GM19035 (cell line): ENCODE data around the gene TOR1B.

Source experiments
- ATAC-seq: cut with Tn5 transposase; IDR thresholded peaks from one replicate; pipeline ENCODE4 v1.9.1; 2021; ENCODE audit not compliant: unreplicated experiment

The TOR1B gene

DNA sequence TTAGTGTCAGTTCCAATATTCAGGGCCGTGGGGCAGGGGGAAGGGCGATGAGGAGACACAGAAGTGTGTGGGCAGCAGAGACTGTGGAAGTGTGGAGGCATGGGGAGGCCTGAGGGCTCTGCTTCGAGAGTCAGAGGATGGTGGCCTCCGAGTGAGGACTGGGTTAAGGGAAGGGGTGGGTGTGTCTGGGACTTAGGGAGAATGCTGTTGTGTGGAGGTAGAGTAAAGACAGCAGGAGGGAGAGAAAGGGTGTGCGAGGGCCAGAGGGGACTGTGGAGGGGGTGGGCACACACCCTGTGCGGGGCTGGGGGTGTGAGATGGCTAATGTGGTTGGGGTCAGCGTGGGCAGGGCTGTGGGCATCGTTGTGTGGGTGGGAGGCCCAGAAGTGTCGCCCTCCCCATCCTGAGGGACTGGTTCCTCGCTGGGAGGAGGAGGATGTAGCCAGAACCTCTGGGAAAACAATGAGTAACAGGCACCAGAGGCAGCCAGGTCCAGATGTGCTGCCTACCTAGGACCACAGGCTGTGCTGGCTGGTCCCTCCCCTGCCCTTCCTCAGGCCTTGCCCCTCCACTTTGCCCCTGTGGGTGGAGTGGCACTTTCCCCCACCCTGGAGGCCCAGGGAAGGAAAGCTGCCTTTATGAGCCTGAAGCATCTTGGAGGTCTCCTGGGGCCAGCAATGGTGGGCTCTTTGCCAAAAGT is 36.5 kb downstream of the TOR1B start:
- no peak for ATAC-seq

DNA sequence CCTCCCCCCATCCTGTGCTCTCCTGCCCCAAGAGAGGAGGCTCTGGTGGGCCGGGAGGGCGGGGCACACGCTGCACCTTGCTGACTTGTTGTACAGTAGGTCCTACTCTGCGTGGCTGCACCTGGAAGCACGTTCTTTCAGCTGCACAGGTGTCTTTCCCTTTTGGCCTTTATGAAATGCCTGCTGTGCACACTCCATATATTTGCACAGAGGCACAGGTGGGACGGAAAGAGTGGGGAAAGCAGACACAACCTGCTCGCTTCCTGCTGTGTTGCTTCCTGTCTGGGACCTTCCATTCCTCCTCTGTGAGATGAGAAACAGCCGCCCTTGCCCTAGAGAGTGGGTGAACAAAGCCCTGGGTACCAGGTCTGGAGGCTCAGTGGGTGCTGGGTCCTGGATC is 37.0 kb downstream of the TOR1B start:
- ATAC-seq: no peak

DNA sequence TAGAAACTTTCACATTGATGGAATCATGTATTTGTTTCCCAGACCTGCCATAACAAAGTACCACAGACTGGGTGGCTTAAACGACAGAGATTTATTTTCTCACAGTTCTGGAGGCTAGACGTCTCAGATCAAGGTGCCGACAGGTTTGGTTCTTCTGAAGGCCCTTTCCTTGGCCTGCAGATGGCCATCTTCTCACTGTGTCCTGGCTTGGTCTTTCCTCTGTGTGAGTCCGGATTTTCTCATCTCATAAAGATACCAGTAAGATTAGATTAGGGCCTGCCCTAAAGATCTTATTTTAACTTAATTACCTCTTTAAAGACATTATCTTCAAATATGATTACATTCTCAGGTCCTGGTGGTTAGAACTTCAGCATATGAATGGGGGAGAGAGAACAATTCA is 38.1 kb downstream of the TOR1B start:
- ATAC-seq: no peak

DNA sequence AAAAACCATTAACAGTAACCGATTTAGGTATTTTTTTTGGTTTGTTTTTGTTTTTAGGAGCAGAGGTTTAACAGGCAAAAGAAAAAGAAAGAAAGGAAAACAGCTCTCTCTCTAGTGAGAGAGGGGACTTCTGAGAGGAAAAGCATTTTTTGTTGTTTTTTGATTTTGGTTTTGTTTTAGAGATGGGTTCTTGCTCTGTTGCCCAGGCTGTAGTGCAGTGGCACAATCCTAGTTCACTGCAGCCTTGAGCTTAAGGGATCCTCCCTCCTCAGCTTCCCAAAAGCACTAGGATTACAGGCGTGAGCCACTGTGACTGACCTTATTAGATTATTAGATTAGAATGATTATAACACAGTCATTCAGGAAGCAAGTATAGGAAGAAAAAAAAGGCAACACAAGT is 42.4 kb downstream of the TOR1B start:
- ATAC-seq: no peak

DNA sequence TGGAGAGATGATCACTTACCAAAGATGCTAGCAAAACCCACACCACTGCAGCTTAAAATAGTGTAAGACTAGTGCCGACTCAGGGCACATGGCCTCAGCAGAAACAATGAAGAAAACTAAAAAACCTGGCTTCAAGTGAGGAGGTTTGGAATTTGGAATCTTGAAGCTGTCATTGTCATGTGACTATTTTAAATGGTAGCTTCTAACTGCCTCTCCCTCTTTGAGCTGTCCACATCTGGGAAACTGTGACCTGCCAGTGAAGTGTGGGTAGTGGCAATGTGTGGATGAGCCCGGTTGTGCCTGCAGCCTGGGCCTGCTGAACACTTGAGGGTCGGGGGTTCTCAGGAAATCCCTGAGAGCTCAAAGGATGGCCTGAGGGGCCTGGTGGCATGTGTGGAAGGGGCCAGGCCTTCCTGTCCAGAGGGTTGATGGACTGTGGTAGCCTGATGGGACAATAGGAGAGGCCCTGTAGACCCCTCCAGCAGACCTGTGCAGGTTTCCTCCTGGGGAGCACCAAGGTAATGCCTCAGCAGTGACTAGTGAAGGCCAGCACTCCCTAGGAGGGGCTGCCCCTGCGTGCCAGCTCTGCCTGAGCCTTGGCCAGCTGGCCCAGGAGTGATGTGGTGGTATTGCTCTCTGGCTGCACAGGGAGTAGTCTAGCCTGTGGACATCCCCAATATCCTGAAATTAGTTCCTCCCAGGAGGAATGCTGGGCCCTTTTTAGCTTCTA is 45.9 kb downstream of the TOR1B start:
- ATAC-seq: no peak

DNA sequence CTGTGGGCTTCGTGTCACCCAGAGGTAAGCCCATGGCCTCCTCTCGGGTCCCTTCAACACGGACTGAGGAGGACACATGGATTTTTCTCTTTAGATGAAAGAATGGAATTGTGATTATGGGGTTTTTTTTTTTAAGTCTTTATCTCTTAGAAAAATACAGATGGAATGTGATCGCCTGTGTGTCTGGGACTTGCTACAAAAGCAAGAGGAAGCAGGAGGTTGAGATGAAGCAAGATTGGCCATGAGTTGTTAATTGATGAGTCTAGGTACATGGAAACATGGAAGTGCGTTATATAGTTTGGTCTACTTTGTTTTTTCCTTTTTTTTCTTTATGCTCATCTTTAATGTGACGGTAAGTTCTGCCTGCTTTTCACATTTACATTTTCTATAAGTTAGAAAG is 46.9 kb downstream of the TOR1B start:
- no peak for ATAC-seq

DNA sequence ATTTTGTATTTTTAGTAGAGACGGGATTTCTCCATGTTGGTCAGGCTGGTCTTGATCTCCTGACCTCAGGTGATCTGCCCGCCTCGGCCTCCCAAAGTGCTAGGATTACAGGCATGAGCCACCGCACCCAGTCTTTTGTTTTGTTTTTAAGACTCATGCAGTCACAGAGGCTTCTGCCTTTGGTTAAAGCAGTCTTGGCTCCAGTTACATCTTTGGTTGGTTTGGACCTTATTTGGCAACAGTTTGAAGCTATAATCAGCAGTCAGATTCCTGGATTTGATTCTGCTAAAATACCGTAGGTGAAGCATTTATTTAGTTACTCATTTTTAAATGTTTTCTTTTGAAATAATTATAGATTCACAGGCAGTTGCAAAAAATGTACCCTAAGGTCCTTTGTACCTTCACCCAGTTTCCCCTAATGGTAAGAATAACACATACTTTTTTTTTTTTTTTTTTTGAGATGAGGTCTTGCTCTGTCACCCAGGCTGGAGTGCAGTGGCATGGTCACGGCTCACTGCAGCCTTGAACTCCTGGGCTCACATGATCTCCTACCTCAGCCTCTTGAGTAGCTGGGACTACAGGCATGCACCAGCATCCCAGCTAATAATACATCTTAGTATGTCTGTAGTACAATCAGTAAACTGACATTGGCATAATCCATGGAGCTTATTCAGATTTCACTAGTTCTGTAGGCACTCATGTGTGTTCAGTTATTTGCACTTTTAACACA is 48.0 kb downstream of the TOR1B start:
- no peak for ATAC-seq

DNA sequence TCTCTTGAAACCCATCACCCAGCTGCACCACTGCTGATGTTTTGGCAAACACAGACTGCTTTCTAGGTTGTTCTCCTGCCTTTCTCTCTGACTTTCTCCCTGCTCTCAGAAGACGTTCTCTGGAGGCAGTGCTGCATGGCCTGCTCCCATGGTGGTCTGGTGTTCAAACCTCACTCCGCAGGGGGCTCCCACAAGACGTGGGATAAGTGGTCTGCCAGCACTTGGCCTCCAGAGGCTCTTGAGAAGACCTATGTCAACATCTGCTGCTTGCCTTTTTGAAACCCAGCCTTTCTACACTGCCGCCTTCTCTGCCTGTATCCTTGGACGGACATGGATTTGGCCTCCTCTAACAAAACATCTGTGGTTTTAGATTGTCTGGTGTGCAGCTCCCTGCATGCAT is 48.8 kb downstream of the TOR1B start:
- ATAC-seq: no peak

DNA sequence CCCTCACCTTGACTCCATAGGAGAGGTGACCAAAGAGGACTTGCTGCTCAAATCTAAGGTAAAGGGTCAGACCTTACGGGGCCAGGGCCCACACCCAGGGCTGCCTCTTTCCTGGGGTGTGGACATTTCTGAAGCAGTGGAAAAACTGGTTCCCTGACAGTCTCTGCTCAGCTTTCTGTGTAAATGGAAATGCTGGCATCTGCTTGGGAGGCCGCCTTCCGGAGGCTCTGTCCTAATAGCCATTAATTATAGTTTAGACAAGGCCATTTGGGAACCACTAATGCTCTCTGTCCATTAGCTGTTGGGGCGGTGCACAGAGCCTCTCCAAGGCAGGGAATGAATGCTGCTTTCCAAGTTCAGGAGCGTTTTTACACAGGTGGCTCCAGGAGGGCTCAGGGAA is 49.6 kb downstream of the TOR1B start:
- ATAC-seq: no peak

DNA sequence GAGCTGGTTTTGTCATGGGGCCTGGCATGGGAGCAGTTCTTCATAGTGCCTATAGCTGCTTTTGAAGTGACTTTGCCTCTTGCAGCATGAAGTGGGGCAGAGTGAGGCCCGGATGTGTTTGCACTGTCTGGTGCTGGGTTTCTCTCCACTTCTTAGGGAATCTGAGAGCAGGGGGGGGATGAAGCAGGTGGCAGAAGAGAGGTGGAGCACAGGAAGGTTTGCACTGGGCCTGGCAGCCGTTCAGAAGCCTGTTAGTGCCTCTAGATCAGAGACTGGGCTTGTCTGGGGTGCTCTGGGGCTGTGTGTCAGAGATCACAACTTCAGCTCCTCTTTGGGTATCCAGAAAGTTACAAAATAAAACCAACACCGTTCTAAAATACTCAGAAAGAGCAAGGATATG is 50.6 kb downstream of the TOR1B start:
- no peak for ATAC-seq

DNA sequence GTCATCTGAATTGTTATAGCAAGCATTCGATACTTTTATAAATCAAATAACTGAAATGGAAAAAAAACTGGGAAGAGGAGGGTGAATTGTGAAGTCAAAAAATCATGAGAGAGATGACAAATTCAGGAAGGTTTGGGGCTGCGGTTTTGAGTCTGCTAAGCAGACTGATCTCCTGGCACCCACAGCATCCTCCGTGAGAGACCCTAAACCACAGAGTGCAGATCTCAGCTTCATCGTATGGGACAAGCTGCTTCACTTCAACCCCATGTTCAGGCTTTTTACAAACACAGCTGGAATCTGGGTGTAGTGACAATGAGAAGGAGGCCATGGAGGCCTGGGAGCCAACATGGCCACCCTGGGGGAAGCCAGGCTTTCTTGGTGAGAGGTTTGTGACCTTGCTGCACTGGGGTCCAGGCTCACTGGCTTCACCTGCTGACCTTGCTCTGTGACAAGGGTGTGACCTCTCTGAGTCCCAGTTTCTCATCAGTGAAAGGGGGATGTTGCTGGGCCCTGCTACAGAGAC is 51.7 kb downstream of the TOR1B start:
- no peak for ATAC-seq

DNA sequence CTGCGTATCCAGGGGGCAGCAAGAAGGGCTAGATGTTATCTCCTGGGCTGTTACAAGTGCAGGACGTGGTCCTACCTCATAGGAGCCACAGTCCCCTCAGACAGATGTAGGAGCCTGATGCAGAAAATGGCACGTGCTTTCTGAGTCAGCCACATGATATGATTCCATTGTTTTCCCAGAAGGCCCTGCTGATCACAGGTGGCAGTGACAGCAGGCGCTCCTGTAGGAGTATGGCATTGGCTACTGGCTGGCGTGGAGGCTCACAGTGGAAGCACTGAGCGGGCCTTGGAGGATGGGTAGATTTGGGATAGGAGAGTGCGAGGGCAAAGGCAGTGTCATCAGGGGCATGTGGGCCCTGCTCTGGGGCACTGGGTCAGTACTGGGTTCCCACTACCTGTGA is 54.2 kb downstream of the TOR1B start:
- ATAC-seq: no peak

DNA sequence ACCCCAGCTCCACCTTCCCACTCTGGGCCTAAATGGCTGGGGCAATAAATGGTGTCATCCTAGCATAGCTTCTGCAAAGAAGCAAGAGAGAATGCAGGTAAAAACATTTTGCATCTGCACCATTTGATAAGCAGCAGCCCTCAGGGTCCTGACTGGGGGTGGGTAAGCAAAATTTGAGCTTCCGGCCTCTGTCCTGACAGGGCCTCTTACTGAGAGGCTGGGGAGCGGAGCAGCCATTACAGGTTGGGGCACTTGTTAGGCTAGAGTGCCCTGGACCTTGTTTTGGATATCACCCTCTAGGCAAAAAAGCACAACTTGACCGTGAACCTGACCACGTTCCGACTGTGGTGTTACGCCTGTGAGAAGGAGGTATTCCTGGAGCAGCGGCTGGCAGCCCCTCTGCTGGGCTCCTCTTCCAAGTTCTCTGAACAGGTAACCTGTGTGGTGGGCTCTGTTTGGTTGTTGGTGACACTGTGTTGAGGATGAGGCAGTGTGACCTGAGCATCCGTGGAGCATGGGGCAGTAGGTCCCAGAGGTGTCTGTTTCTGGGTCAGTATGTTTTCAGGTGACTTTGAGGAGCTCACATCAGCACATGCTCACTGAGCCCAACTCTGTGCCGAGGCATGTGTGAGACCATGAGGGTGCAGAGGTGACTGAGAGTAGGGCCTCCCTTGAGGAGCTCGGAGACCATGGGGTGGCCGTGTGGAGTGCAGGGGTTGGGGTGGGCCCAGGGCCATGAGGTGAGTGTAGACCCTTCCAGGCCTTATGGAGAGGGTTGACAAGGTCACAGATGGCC is 55.4 kb downstream of the TOR1B start:
- ATAC-seq: no peak
